Measurements from ENCODE around the gene MARK2. TPM values are rescaled to one million over a fixed set of nuclear protein-coding genes. Genes with fewer than 3 reads are reported as not detected.

MARK2 gene
- polyA plus RNA-seq, 1 of the 3 experiments (the other 2 are of a cell fraction): 18.8 TPM

GRCh38 chr11:63802637-63803414, 36.1 kb upstream of the MARK2 start:
- Histone ChIP-seq H3K79me2 (ENCODE audit: insufficient read depth) (no peaks in the 10 kb centered on the region), H3K9me3 (no peaks in the 10 kb centered on the region), H2AFZ (ENCODE audit: low read depth) (no peak overlapping the region), H3K36me3 (replicated peaks in 1 of 2; ENCODE audit: control insufficient read depth in 1 of 2, insufficient read depth in 2 of 2, low read length in 1 of 2) (no peaks in the 10 kb centered on the region), H3K27ac (ENCODE audit: low read depth in 2 of 2, low read length in 1 of 2) (no peak overlapping the region), H3F3A (replicated peaks; ENCODE audit: insufficient read depth) (no peaks in the 10 kb centered on the region), H4K20me1 (ENCODE audit: insufficient read depth) (no peaks in the 10 kb centered on the region), H3K4me1 (ENCODE audit: control insufficient read depth in 1 of 2, insufficient read depth in 2 of 2, low read depth in 1 of 2, low read length in 1 of 2) (no peaks in the 10 kb centered on the region), H3K27me3 (ENCODE audit: insufficient read depth) (no peaks in the 10 kb centered on the region), H3K4me2 (no peak overlapping the region), H3K9ac (no peak overlapping the region), H3K4me3 (ENCODE audit: low read depth in 2 of 2, low read length in 1 of 2) (no peak overlapping the region), H3K9me2 (no peaks in the 10 kb centered on the region)
- DNase-seq: no peak
- TF ChIP-seq USF1 (IDR thresholded peaks at IDR 0.05; ENCODE audit: borderline replicate concordance, low read depth) (peak; percentile 64; the same call in 1 of the 2 replicates), FOSL2 (IDR thresholded peaks at IDR 0.05; ENCODE audit: borderline replicate concordance, low read depth) (peak; percentile 27; the same call in 1 of the 2 replicates), RXRA (IDR thresholded peaks at IDR 0.05; ENCODE audit: borderline replicate concordance, low read depth) (no peak), SMC3 (IDR thresholded peaks at IDR 0.05; ENCODE audit: low read depth, low read length) (no peak)
- 70% methylated on average over 8 of the region's 10 CpGs for WGBS (ENCODE audit: low lambda C conversion rate)
- ChIA-PET CTCF (interaction anchor here (0.8 to 1.6 kb wide), 3 partner anchors 10 to 35 kb away, joined by 3 to 5 read pairs (median 4); partner anchors contain the start of gene ZFTA), POLR2A (interaction anchor here (0.7 to 0.9 kb wide), 2 partner anchors 19 to 64 kb away, joined by 3 read pairs; no protein-coding TSS in a partner anchor)

GRCh38 chr11:63804259-63804658, 34.7 kb upstream of the MARK2 start:
- H3K79me2 ChIP-seq (ENCODE audit: insufficient read depth): no peaks in the 10 kb centered on the region
- no peaks in the 10 kb centered on the region for H3K9me3 ChIP-seq
- H3K36me3 ChIP-seq (replicated peaks in 1 of 2; ENCODE audit: control insufficient read depth in 1 of 2, insufficient read depth in 2 of 2, low read length in 1 of 2): no peaks in the 10 kb centered on the region
- no peak for TF ChIP-seq MAX (IDR thresholded peaks at IDR 0.05; ENCODE audit: low read depth)
- TF ChIP-seq, protein P1, sequence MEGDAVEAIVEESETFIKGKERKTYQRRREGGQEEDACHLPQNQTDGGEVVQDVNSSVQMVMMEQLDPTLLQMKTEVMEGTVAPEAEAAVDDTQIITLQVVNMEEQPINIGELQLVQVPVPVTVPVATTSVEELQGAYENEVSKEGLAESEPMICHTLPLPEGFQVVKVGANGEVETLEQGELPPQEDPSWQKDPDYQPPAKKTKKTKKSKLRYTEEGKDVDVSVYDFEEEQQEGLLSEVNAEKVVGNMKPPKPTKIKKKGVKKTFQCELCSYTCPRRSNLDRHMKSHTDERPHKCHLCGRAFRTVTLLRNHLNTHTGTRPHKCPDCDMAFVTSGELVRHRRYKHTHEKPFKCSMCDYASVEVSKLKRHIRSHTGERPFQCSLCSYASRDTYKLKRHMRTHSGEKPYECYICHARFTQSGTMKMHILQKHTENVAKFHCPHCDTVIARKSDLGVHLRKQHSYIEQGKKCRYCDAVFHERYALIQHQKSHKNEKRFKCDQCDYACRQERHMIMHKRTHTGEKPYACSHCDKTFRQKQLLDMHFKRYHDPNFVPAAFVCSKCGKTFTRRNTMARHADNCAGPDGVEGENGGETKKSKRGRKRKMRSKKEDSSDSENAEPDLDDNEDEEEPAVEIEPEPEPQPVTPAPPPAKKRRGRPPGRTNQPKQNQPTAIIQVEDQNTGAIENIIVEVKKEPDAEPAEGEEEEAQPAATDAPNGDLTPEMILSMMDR (IDR thresholded peaks at IDR 0.05): no peak
- TF ChIP-seq MXI1 (IDR thresholded peaks at IDR 0.05; ENCODE audit: low read depth, low read length): no peak
- TF ChIP-seq, protein P2, sequence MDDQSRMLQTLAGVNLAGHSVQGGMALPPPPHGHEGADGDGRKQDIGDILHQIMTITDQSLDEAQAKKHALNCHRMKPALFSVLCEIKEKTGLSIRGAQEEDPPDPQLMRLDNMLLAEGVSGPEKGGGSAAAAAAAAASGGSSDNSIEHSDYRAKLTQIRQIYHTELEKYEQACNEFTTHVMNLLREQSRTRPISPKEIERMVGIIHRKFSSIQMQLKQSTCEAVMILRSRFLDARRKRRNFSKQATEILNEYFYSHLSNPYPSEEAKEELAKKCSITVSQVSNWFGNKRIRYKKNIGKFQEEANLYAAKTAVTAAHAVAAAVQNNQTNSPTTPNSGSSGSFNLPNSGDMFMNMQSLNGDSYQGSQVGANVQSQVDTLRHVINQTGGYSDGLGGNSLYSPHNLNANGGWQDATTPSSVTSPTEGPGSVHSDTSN (IDR thresholded peaks at IDR 0.05): no peak
- TF ChIP-seq RAD21 (IDR thresholded peaks at IDR 0.05; ENCODE audit: low read length): no peak
- H3K4me3 ChIP-seq (ENCODE audit: low read depth in 2 of 2, low read length in 1 of 2): no peak overlapping the region
- no peaks in the 10 kb centered on the region for H3K27me3 ChIP-seq (ENCODE audit: insufficient read depth)
- H3F3A ChIP-seq (replicated peaks; ENCODE audit: insufficient read depth): no peaks in the 10 kb centered on the region
- H3K9ac ChIP-seq: no peak overlapping the region
- H3K4me1 ChIP-seq (ENCODE audit: control insufficient read depth in 1 of 2, insufficient read depth in 2 of 2, low read depth in 1 of 2, low read length in 1 of 2): no peaks in the 10 kb centered on the region
- H2AFZ ChIP-seq (ENCODE audit: low read depth): no peak overlapping the region
- 85% methylated on average over 6 of the region's 6 CpGs for WGBS (ENCODE audit: low lambda C conversion rate)
- POLR2A ChIA-PET: no interaction called here
- H4K20me1 ChIP-seq (ENCODE audit: insufficient read depth): no peaks in the 10 kb centered on the region
- no peak overlapping the region for H3K4me2 ChIP-seq
- no peak for DNase-seq
- H3K27ac ChIP-seq (ENCODE audit: low read depth in 2 of 2, low read length in 1 of 2): no peak overlapping the region
- no peaks in the 10 kb centered on the region for H3K9me2 ChIP-seq
- CTCF ChIA-PET: interaction anchor here (1.6 kb wide), 1 partner anchor 36 kb away, joined by 4 read pairs; the partner anchor contains the start of gene ZFTA

All from SK-N-SH (cell line).